ENCODE results near the gene SMIM35. TPM values are rescaled to one million over a fixed set of nuclear protein-coding genes. Genes with fewer than 3 reads are reported as not detected.

Gene SMIM35
- total RNA-seq, 1 donor from 2014 or later = not detected

GRCh38 chr11:118133816-118134215 is 47.1 kb upstream of the SMIM35 start:
- Mint-ChIP-seq H3K4me1 (ENCODE audit: low read depth, unreplicated experiment) (peaks cover 5% of the 10 kb centered on the region), H3K4me3 (ENCODE audit: unreplicated experiment) (no peak overlapping the region), H3K27ac (ENCODE audit: unreplicated experiment) (no peak overlapping the region), H3K27me3 (ENCODE audit: unreplicated experiment) (no peaks in the 10 kb centered on the region), H3K36me3 (ENCODE audit: unreplicated experiment) (no peaks in the 10 kb centered on the region), H3K9me3 (ENCODE audit: unreplicated experiment) (peaks cover 2% of the 10 kb centered on the region)
- TF ChIP-seq CTCF (IDR thresholded peaks at IDR 0.05; ENCODE audit: partially characterized antibody, unreplicated experiment) = no peak
- DNase-seq = no peak

GRCh38 chr11:118132385-118133151 is 45.8 kb upstream of the SMIM35 start:
- Mint-ChIP-seq H3K9me3 (ENCODE audit: unreplicated experiment) (peaks cover 2% of the 10 kb centered on the region), H3K4me1 (ENCODE audit: low read depth, unreplicated experiment) (peaks cover 5% of the 10 kb centered on the region), H3K4me3 (ENCODE audit: unreplicated experiment) (no peak overlapping the region), H3K27ac (ENCODE audit: unreplicated experiment) (no peak overlapping the region), H3K36me3 (ENCODE audit: unreplicated experiment) (no peaks in the 10 kb centered on the region), H3K27me3 (ENCODE audit: unreplicated experiment) (no peaks in the 10 kb centered on the region)
- DNase-seq = no peak
- TF ChIP-seq CTCF (IDR thresholded peaks at IDR 0.05; ENCODE audit: partially characterized antibody, unreplicated experiment) = no peak

GRCh38 chr11:118129471-118130172 is 42.9 kb upstream of the SMIM35 start:
- DNase-seq = no peak
- no peak overlapping the region for H3K4me3 Mint-ChIP-seq (ENCODE audit: unreplicated experiment)
- no peaks in the 10 kb centered on the region for H3K36me3 Mint-ChIP-seq (ENCODE audit: unreplicated experiment)
- H3K4me1 Mint-ChIP-seq (ENCODE audit: low read depth, unreplicated experiment) = peaks cover 15% of the 10 kb centered on the region
- H3K27ac Mint-ChIP-seq (ENCODE audit: unreplicated experiment) = no peak overlapping the region
- peaks cover 3% of the 10 kb centered on the region for H3K9me3 Mint-ChIP-seq (ENCODE audit: unreplicated experiment)
- no peak for TF ChIP-seq CTCF (IDR thresholded peaks at IDR 0.05; ENCODE audit: partially characterized antibody, unreplicated experiment)
- peaks cover 2% of the 10 kb centered on the region for H3K27me3 Mint-ChIP-seq (ENCODE audit: unreplicated experiment)

- Mint-ChIP-seq H3K27ac (ENCODE audit: unreplicated experiment) (no peak overlapping the region), H3K4me1 (ENCODE audit: low read depth, unreplicated experiment) (peaks cover 13% of the 10 kb centered on the region), H3K27me3 (ENCODE audit: unreplicated experiment) (peaks cover 2% of the 10 kb centered on the region), H3K9me3 (ENCODE audit: unreplicated experiment) (peaks cover 3% of the 10 kb centered on the region), H3K4me3 (ENCODE audit: unreplicated experiment) (no peak overlapping the region), H3K36me3 (ENCODE audit: unreplicated experiment) (no peaks in the 10 kb centered on the region)
- DNase-seq = no peak
- no peak for TF ChIP-seq CTCF (IDR thresholded peaks at IDR 0.05; ENCODE audit: partially characterized antibody, unreplicated experiment)
Measured at GRCh38 chr11:118128721-118129470, 42.1 kb upstream of the SMIM35 start.

Data from glutamatergic neuron (in vitro differentiated cells).